Spleen (tissue), 11 donors: ENCODE results near the gene C2orf49. TPM values are rescaled to one million over a fixed set of nuclear protein-coding genes. Genes with fewer than 3 reads are reported as not detected.
A peak's percentile ranks its signal among the peaks of the same experiment; 100 is the strongest.

Experiments
- DNase-seq: peaks from one replicate; pipeline ENCODE4 v3.0.0-alpha.2; 2020
- H3K27ac ChIP-seq, 8 donors: fragments of 200-600 bp; sonication (generic) in 7 of 8; 1 replicate in 4 of 8; 2 replicates in 4 of 8; pipeline versions ENCODE4 v1.5.0 to v1.8.0; 2016 to 2021; ENCODE audit warnings: inconsistent platforms in 4 of 8, mild to moderate bottlenecking in 4 of 8, moderate library complexity in 1 of 8
- H3K27me3 ChIP-seq, 7 donors: fragments of 200-600 bp; sonication (generic) in 6 of 7; replicated peaks in 1 of 7; 1 replicate in 4 of 7; 2 replicates in 3 of 7; pipeline versions ENCODE4 v1.5.0 to v1.8.0; 2016 to 2021; ENCODE audit warnings: inconsistent platforms in 3 of 7, mild to moderate bottlenecking in 1 of 7
- H3K36me3 ChIP-seq, 6 donors: fragments of 200-600 bp; sonication (generic) in 5 of 6; 1 replicate in 4 of 6; 2 replicates in 2 of 6; pipeline versions ENCODE4 v1.5.0 to v1.8.0; 2016 to 2021; ENCODE audit warnings: inconsistent platforms in 2 of 6
- H3K4me1 ChIP-seq, 6 donors: fragments of 200-600 bp; sonication (generic) in 5 of 6; 1 replicate in 3 of 6; 2 replicates in 3 of 6; pipeline versions ENCODE4 v1.5.0 to v1.8.0; 2016 to 2021; ENCODE audit warnings: inconsistent platforms in 3 of 6
- H3K4me3 ChIP-seq, 8 donors: fragments of 200-600 bp; sonication (generic) in 7 of 8; 1 replicate in 4 of 8; 2 replicates in 4 of 8; pipeline versions ENCODE4 v1.5.0 to v1.8.0; 2016 to 2021; ENCODE audit warnings: inconsistent platforms in 4 of 8, mild to moderate bottlenecking in 4 of 8, moderate library complexity in 2 of 8
- H3K9me3 ChIP-seq, 8 donors: fragments of 200-600 bp; sonication (generic) in 7 of 8; 1 replicate in 4 of 8; 2 replicates in 4 of 8; pipeline versions ENCODE4 v1.5.0 to v1.8.0; 2016 to 2021; ENCODE audit warnings: inconsistent platforms in 4 of 8
- CTCF ChIP-seq, 11 experiments: fragments of 200-600 bp in 7 of 11; fragments of 450-650 bp in 4 of 11; sonication (generic) in 4 of 11; IDR thresholded peaks in 8 of 11; conservative IDR thresholded peaks in 3 of 11; 1 replicate in 7 of 11; 2 replicates in 4 of 11; pipeline versions ENCODE4 v1.4.0 to v1.8.0; 2016 to 2021; ENCODE audit warnings: antibody characterized with exemption in 11 of 11, inconsistent platforms in 4 of 11, mild to moderate bottlenecking in 1 of 11
- POLR2A ChIP-seq, 3 donors: fragments of 450-650 bp; IDR thresholded peaks; one replicate each; pipeline ENCODE4 v1.5.1; 2017; ENCODE audit warnings: antibody characterized with exemption in 3 of 3, mild to moderate bottlenecking in 1 of 3
- POLR2AphosphoS5 ChIP-seq, 3 donors: sonication (generic); formaldehyde crosslinking; IDR thresholded peaks; one replicate each; pipeline ENCODE4 v1.5.1; 2017; ENCODE audit warnings: antibody characterized with exemption in 3 of 3
- WGBS, 5 donors: extraction: QIAGEN DNeasy Blood & Tissue Kit in 3 of 5; methylation state at CpG; one replicate each; pipeline versions ENCODE4 v1.1.5 to v1.1.7; 2013 to 2018; 5-methylcytosine and 5-hydroxymethylcytosine counted together
- intact Hi-C: fragments of 100-400 bp; cut with DNase I; formaldehyde crosslinking; loops from one replicate; pipeline ENCODE4 v1.15.0; 2023; ENCODE audit warnings: low total_unique reads
- polyA plus RNA-seq, 3 donors: library from polyadenylated mRNA; stranded (reverse); fragments of 200-250 nt; gene quantifications; one replicate each; pipeline ENCODE4 v1.2.1, GENCODE V29; 2013
- total RNA-seq, 7 donors: library from RNA; depleted of rRNA in 3 of 7; stranded (reverse); fragments of >200 nt in 3 of 7; fragmentation: NEBNext Ultra II Directional in 4 of 7; extraction: Animal tissue kit (Norgen Biotek cat#: 25700) in 4 of 7; gene quantifications; one replicate each; pipeline versions ENCODE4 v1.1.0 to v1.2.1, GENCODE V29; 2016 to 2021
- donor health status: healthy with polysubstance abuse.
- donor health status: DM: no; HTN: no; CAD: no; lungs with moderate emphysema.
- donor health status: DM: no; HTN: no; CAD: no.
- donor health status: Bipolar disorder and iron deficiency.
- donor health status: healthy.
- donor health status: DM: no; HTN: no; CAD: no.
- donor health status: DM: yes; HTN: yes; CAD: no.

The C2orf49 gene
- total and polyA plus RNA-seq, 10 donors = 4.3 to 33.7 (median 17.2) TPM

- TF ChIP-seq POLR2A (IDR thresholded peaks at IDR 0.05) (no peak), POLR2AphosphoS5 (IDR thresholded peaks at IDR 0.05) (no peak), CTCF (IDR thresholded peaks at IDR 0.05 in 8 of 11, conservative IDR thresholded peaks at IDR 0.05 in 3 of 11) (peak in 6 of 11 experiments; percentile 8 to 40 (median 20))
- peaks cover 0 to 19% (median 0%) of the 10 kb centered on the region in 6 donors for H3K4me1 ChIP-seq
- WGBS, 5 donors = 77 to 89% (median 88%) methylated on average over 4 of the region's 4 CpGs
- H3K27ac ChIP-seq = no peak overlapping the region
- DNase-seq = no peak
- no peak overlapping the region for H3K4me3 ChIP-seq
- no peaks in the 10 kb centered on the region for H3K27me3 ChIP-seq
- intact Hi-C loops = no loop called here
- no peaks in the 10 kb centered on the region for H3K9me3 ChIP-seq
- peaks cover 7 to 100% (median 86%) of the 10 kb centered on the region in 6 donors for H3K36me3 ChIP-seq
Measured at GRCh38 chr2:105344704-105345345, 7.5 kb downstream of the C2orf49 start.

GRCh38 chr2:105357122-105357521 lies 19.8 kb downstream of the C2orf49 start:
- Histone ChIP-seq H3K9me3 (peaks cover 3 to 40% (median 36%) of the 10 kb centered on the region in 8 donors), H3K4me3 (no peak overlapping the region), H3K27me3 (no peaks in the 10 kb centered on the region), H3K27ac (no peak overlapping the region), H3K36me3 (peaks cover 0 to 98% (median 67%) of the 10 kb centered on the region in 6 donors), H3K4me1 (peaks cover 0 to 11% (median 0%) of the 10 kb centered on the region in 6 donors)
- 97 to 100% (median 98%) methylated on average over 1 of the region's 1 CpG for WGBS, 5 donors
- intact Hi-C loops = no loop called here
- DNase-seq = no peak
- TF ChIP-seq CTCF (IDR thresholded peaks at IDR 0.05 in 8 of 11, conservative IDR thresholded peaks at IDR 0.05 in 3 of 11) (no peak), POLR2A (IDR thresholded peaks at IDR 0.05) (no peak), POLR2AphosphoS5 (IDR thresholded peaks at IDR 0.05) (no peak)

- 78 to 93% (median 88%) methylated on average over 6 of the region's 6 CpGs for WGBS, 5 donors
- Histone ChIP-seq H3K27me3 (no peaks in the 10 kb centered on the region), H3K36me3 (peaks cover 0 to 98% (median 56%) of the 10 kb centered on the region in 6 donors), H3K4me3 (no peak overlapping the region), H3K27ac (no peak overlapping the region), H3K4me1 (peaks cover 0 to 11% (median 0%) of the 10 kb centered on the region in 6 donors), H3K9me3 (peaks cover 3 to 40% (median 36%) of the 10 kb centered on the region in 8 donors)
- DNase-seq = no peak
- intact Hi-C loops = no loop called here
- TF ChIP-seq CTCF (IDR thresholded peaks at IDR 0.05 in 8 of 11, conservative IDR thresholded peaks at IDR 0.05 in 3 of 11) (no peak), POLR2A (IDR thresholded peaks at IDR 0.05) (no peak)
Measured at GRCh38 chr2:105358593-105358992, 21.3 kb downstream of the C2orf49 start.

GRCh38 chr2:105361102-105361889 lies 24.0 kb downstream of the C2orf49 start:
- no peak for DNase-seq
- H3K27me3 ChIP-seq = no peaks in the 10 kb centered on the region
- H3K9me3 ChIP-seq = peaks cover 3 to 22% (median 19%) of the 10 kb centered on the region in 8 donors
- TF ChIP-seq POLR2AphosphoS5 (IDR thresholded peaks at IDR 0.05) (no peak), POLR2A (IDR thresholded peaks at IDR 0.05) (no peak), CTCF (IDR thresholded peaks at IDR 0.05 in 8 of 11, conservative IDR thresholded peaks at IDR 0.05 in 3 of 11) (no peak)
- H3K4me1 ChIP-seq = peaks cover 0 to 11% (median 0%) of the 10 kb centered on the region in 6 donors
- H3K4me3 ChIP-seq = no peak overlapping the region
- peaks cover 0 to 88% (median 35%) of the 10 kb centered on the region in 6 donors for H3K36me3 ChIP-seq
- intact Hi-C loops = no loop called here
- WGBS, 5 donors = 33 to 45% (median 39%) methylated on average over 11 of the region's 11 CpGs
- no peak overlapping the region for H3K27ac ChIP-seq
